HG03571 (cell line): ENCODE results near the gene HOXC5.

Experiments
- ATAC-seq: cut with Tn5 transposase; IDR thresholded peaks from one replicate; pipeline ENCODE4 v1.9.1; 2021; ENCODE audit not compliant: unreplicated experiment

HOXC5 gene

GRCh38 chr12:54032627-54033100 lies at the start of gene HOXC5:
HOXC5 (plus strand) TSS chr12:54033050; CDS start chr12:54033123, 73 bp downstream.
- ATAC-seq = no peak

DNA sequence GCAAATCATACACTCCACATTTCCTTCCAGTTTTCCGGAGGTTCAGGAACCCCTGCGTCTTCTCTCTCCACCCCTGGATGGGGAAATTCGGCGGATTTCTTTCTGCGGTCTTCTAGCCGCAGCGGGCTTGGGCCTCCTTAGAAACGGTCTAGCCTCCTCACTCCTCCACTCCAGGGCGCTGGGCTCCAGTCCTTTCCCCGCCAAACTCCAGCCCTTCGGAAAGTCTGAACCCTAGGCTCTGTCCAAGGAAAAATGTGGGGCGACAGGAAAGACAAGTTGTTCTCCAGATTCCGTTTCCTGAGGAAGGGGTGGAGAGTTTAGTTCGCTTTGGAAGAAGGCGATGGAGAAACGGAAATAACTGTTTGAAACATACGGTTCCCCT lies 49.3 kb upstream of the HOXC5 start:
- no peak for ATAC-seq

DNA sequence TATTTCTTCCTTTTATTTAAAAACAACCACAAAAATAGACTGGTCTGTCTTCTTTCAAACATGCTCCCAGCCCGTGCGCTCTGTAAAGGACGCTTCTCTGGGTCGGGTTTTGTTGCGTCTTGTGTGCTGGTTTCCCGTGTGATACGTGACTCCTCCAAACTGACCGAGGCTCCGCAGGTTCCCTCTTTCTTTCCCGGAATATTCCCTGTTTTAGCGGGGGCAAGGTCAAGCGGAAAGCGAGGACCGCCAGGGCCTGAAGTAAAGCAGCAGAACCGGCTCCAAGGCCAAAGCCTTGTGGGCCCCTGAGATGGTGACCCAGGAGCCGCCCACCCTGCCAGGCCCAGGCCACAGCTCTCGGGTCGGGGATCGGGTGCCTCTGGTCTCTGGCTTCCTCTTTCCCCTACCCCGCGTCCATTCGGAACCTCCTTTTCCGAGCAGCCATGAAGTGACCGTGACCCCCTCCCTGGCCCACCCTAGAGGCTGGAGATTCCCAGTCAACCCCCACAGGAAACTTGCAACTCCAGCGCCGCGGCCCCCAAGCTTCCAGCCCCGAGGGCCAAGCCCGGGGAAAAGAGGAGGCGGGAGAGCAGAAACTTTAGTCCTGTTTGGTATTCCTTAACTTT lies 48.8 kb upstream of the HOXC5 start:
- ATAC-seq = no peak

- ATAC-seq = no peak
These were observed 47.8 kb upstream of the HOXC5 start, which contains the start of gene HOXC10 for GRCh38 chr12:53984901-53985691. HOXC10 (plus strand) TSS chr12:53985146; CDS start chr12:53985260, 114 bp downstream.

DNA sequence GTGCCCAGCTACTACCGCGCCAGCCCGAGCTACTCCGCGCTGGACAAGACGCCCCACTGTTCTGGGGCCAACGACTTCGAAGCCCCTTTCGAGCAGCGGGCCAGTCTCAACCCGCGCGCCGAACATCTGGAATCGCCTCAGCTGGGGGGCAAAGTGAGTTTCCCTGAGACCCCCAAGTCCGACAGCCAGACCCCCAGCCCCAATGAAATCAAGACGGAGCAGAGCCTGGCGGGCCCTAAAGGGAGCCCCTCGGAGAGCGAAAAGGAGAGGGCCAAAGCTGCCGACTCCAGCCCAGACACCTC lies 47.2 kb upstream of the HOXC5 start:
- ATAC-seq = no peak

GRCh38 chr12:53985994-53986685 lies 46.7 kb upstream of the HOXC5 start:
- ATAC-seq = no peak

GRCh38 chr12:53986686-53987483 lies 46.0 kb upstream of the HOXC5 start:
- ATAC-seq = no peak

- no peak for ATAC-seq
These were observed 45.0 kb upstream of the HOXC5 start for GRCh38 chr12:53987787-53988230.

GRCh38 chr12:53988541-53989226 lies 44.2 kb upstream of the HOXC5 start:
- no peak for ATAC-seq

DNA sequence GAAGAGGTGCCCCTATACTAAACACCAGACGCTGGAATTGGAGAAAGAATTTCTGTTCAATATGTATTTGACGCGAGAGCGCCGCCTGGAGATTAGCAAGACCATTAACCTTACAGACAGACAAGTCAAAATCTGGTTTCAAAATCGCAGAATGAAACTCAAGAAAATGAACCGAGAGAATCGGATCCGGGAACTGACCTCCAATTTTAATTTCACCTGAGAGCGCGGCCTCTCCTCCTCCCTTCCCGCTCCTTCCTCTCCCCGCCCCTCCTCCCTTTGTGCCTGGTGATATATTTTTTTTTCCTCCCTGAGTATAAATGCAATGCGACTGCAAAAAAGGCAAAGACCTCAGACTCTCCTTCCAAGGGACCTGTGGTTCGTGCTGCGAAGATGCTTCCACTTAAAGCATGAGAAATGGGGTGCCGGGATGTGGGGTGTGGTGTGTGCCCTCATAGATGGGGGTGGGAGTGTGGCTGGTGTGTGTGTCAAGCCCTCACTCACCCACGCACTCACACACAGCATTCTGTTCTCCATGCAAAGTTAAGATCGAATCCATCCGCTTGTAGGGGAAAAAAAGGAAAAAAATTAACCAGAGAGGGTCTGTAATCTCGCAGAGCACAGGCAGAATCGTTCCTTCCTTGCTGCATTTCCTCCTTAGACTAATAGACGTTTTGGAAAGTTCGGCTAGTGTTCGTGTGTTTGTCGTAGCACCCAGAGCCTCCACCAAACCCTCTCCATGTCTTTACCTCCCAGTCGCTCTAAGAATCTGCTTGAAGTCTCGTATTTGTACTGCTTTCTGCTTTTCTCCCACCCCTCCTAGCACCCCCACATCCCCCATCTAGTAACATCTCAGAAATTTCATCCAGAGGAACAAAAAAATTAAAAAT lies 43.4 kb upstream of the HOXC5 start:
- no peak for ATAC-seq

DNA sequence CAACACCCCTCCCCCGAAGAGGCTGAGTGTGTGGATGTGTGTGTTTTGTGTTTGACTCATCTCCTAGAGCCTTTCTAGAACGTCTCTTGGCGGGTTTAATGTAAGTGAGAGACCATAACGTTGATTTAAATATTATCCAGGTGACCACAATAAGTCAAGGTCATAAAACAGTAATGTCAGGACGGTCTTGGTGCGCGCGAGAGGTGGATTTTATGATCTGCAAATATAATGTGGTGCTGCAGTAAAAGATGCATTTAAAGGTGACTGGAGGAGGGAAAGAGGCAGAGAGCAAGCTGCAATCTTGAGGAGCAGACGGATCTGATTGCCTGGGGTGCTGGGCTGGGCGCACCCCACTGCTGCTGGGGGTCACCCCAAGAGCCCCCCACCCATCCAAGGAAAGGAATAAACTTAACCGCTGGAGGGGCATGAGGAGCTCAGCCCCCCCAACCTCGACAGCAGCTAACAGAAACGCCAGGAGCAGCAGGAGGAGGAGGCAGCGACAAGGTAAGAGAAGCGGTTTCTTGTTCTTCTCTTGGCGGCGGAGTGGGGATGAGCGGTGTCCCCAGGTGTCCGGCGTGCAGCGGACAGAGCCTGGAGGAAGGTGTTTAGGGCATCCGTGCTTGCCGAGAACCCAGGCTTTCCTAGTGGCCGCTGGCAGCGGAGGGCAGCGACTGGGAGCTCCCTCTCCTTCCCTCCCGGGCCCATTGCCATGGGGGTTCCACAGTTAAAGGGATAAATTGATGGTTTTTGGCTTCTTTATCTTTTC lies 42.4 kb upstream of the HOXC5 start:
- no peak for ATAC-seq

- ATAC-seq = no peak
These were observed 41.8 kb upstream of the HOXC5 start for GRCh38 chr12:53991077-53991460.

- ATAC-seq = no peak
These were observed 40.4 kb upstream of the HOXC5 start for GRCh38 chr12:53992377-53992889.

- ATAC-seq = no peak
These were observed 39.5 kb upstream of the HOXC5 start for GRCh38 chr12:53993162-53994008.

DNA sequence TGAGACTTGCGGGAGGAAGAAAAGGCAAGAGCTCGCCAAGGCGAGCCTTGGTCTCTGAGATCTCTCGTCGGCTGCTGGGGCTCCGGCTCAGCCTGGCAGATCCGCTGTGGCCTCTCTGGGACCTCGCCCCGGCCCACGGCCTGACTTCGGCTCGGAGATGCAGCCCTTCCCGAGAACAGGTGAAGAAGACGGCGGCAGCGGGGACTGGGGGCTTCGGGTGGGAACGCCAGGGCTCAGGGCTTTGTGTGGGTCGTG lies 38.9 kb upstream of the HOXC5 start:
- no peak for ATAC-seq

GRCh38 chr12:53994264-53995001 lies 38.4 kb upstream of the HOXC5 start:
- no peak for ATAC-seq

DNA sequence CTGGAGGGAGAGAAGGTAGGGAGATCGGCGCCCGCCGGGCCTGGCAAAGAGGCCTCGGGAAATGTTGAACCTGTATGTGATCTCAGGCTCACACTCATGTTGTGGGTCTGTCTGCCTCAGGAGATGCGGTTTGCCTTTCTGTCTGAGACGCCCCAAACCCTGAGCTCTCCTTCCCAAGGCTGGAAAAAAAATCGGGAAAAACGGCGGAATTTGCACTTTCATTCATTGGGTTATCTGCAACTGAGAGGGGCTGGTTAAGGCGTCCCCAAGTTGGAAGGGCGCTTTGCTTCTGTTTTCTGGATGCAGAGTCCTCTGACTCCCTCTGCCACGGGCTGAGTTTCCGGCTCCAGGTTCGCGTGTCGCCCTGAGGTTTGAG lies 37.9 kb upstream of the HOXC5 start:
- no peak for ATAC-seq
